ENCODE results near the gene CMIP.

CMIP gene

GRCh38 chr16:81496742-81497141 lies 52.1 kb downstream of the CMIP start:
- DNase-seq: no peak

GRCh38 chr16:81497690-81498089 lies 53.1 kb downstream of the CMIP start:
- no peak for DNase-seq

- DNase-seq: no peak
Measured at GRCh38 chr16:81498351-81498750, 53.7 kb downstream of the CMIP start.

GRCh38 chr16:81499576-81500380 lies 55.2 kb downstream of the CMIP start:
- no peak for DNase-seq

GRCh38 chr16:81500833-81501521 lies 56.4 kb downstream of the CMIP start:
- no peak for DNase-seq

GRCh38 chr16:81502396-81503070 lies 57.9 kb downstream of the CMIP start:
- no peak for DNase-seq

- no peak for DNase-seq
Measured at GRCh38 chr16:81505011-81505661, 60.5 kb downstream of the CMIP start.

- no peak for DNase-seq
Measured at GRCh38 chr16:81509404-81509803, 64.8 kb downstream of the CMIP start.

GRCh38 chr16:81510016-81510415 lies 65.4 kb downstream of the CMIP start:
- DNase-seq: no peak

- DNase-seq: no peak
Measured at GRCh38 chr16:81511371-81511770, 66.8 kb downstream of the CMIP start.

GRCh38 chr16:81513204-81514040 lies 68.8 kb downstream of the CMIP start:
- DNase-seq: no peak

- no peak for DNase-seq
Measured at GRCh38 chr16:81514041-81514559, 69.5 kb downstream of the CMIP start.

GRCh38 chr16:81514568-81515258 lies 70.1 kb downstream of the CMIP start:
- no peak for DNase-seq

- DNase-seq: peak in 1 of 2 experiments; percentile 22
Measured at GRCh38 chr16:81515281-81515680, 70.7 kb downstream of the CMIP start.

GRCh38 chr16:81515721-81516120 lies 71.1 kb downstream of the CMIP start:
- DNase-seq: no peak

- DNase-seq: no peak
Measured at GRCh38 chr16:81516478-81517149, 72.0 kb downstream of the CMIP start.

GRCh38 chr16:81517150-81517499 lies 72.5 kb downstream of the CMIP start:
- DNase-seq: no peak

- DNase-seq: no peak
Measured at GRCh38 chr16:81517629-81518438, 73.2 kb downstream of the CMIP start.

GRCh38 chr16:81518439-81518757 lies 73.8 kb downstream of the CMIP start:
- no peak for DNase-seq

All from NCI-H2081 (cell line).